GM19035 (cell line): ENCODE results near the gene RGS12.

Experiments used
- ATAC-seq: cut with Tn5 transposase; IDR thresholded peaks from one replicate; pipeline ENCODE4 v1.9.1; 2021; ENCODE audit not compliant: unreplicated experiment

Gene RGS12

GRCh38 chr4:3324093-3324815 lies 31.4 kb downstream of the RGS12 start:
- no peak for ATAC-seq

DNA sequence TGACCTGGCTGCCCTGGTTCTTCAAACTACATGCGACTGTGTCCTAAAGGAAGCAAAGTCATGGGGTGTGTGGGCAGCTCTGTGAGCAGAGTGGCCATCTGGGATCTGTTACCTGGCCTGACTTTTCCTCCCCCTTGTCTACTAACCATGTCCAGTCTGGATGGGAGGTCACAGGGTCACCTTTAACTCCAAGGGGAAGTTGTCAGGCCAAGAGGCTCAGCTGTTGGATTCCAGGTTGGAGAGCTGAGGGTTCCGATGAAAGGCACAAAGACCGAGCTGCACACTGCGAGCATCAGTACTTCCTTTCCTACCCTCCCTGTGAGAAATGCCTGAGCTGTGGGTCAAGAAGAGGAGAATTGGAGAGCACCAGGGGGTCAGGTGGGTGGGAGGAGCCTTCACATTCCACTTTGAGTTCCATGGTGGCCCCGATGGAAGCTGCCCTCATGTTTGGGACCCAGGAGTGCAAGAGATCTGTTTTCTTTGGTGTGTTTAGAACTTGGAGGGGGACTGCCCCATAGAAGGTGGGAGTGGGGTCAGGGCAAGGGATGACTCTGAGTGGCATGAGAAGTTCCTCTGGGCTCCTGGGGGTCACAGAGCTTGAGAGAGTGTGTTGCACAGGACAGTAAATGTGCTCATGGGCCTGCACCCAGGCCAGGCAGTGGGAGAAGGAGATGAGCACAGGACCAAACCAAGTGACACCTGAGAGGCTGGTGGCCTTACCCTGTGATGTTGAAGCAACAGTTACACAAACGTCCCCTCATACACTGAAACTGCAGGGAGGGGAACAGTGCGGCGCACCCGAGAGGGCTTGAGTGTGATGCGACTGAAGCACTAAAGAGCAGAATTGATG lies 36.2 kb downstream of the RGS12 start:
- ATAC-seq, result no peak

DNA sequence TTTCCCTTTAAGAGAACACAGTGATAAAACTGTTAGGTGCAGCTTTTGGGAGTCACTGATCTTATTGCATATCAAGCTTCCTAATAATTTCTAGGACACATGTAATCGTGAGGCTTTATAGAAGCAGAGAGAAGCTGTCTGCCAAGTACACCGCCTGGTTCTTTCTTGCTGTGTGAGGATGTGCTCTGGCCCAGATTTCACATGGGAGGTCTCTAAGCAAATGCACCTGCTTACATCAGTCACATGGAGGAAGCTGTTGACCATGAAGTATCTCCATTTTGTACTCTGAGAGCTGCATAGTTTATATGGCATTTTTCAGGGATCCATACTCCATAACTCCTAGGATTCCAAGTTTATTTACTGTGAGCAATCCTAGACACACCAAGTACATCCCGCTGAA lies 37.1 kb downstream of the RGS12 start:
- no peak for ATAC-seq

DNA sequence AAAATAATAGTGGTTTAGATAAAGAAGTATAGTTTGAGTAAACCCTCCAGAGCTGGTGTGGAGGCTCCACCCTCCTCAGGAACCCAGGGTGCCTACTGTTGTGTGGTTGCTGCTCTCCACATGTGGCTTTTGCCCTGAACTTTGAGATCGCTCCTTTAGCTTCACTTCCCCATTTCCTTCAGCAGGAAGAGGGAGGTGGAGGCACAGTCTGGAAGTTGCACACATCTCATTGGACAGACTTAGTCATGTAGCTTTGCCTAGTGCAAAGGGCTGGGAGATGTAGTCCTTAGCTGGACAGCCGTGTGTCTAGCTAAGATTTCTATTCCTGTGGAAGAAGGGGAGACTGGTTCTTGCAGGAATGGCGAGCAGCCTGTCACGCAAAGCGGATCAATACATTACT lies 37.9 kb downstream of the RGS12 start:
- no peak for ATAC-seq

GRCh38 chr4:3331511-3332394 lies 38.9 kb downstream of the RGS12 start:
- no peak for ATAC-seq

DNA sequence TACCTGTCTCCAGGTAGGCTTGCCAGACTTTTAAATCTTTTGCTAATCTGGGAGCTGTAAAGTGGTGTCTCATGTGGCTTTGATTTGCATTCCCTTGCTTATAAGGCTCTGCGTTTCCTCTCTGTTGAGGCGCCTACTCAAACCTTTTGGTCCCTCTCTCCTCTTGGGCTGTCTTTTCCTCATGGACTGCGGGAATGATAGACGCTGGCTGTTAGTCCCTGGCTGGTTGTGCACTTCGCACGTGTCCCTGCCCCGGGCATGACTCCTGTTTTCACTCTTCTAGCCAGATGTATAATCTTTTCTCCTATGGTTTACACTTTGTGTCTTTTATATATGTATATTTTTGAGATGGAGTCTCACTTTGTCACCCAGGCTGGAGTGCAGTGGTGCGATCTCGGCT lies 39.7 kb downstream of the RGS12 start:
- ATAC-seq, result no peak

DNA sequence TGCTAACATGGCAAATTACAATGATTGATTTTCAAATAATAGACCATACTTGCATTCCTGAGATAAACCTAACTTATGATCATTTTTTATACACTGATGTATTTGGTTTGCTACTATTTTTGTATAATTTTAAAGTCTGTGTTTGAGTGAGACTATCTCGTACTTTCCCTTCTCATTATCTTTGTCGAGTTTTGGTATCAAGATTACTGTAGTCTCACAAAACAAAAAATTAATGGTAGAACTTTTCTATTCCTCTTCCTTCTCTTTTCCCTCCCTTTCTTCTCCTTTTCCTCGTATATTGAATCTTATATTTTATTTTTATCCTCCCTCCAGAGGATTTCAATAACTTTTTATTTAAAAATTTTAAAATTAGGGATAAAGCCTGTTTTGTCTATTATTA lies 41.5 kb downstream of the RGS12 start:
- ATAC-seq, result no peak

DNA sequence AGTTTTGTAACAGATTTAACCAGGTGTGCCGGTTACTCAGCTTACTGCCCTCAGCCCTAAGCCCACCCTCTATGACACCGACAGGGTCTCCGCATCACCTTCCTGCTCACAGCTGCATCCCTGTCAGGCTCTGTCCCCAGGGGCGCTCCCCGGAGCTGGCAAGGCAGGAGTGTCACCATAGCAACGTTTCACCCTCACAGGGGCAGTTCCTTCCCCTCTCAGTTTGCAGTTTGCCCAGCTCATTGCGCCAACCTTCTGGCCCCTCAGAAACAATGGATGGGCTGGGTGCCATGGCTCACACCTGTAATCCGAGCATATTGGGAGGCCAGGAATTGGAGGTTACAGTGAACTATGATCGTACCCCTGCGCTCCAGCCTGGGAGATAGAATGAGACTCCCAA lies 42.6 kb downstream of the RGS12 start:
- no peak for ATAC-seq

DNA sequence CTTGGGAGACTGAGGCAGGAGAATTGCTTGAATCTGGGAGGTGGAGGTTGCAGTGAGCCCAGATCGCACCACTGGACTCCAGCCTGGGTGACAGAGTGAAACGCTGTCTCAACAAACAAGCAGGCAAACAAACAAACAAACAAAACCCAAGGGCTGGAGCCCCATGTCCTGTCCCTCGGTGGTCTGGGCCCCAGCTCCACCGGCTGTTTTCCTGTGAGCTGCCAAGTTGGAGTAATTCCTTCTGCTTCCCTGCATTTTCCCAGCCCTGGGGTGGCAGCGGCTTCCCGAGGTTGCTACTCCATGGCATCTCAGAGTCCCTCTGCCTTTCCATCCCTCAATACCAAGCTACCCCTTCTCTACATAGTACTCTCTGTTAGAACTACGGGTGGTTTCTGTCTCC lies 43.2 kb downstream of the RGS12 start:
- ATAC-seq, result no peak

GRCh38 chr4:3336382-3337356 lies 43.8 kb downstream of the RGS12 start:
- ATAC-seq, result no peak

- no peak for ATAC-seq
Observed at GRCh38 chr4:3337357-3337732, 44.5 kb downstream of the RGS12 start.

- no peak for ATAC-seq
Observed at GRCh38 chr4:3337811-3338210, 45.0 kb downstream of the RGS12 start.

DNA sequence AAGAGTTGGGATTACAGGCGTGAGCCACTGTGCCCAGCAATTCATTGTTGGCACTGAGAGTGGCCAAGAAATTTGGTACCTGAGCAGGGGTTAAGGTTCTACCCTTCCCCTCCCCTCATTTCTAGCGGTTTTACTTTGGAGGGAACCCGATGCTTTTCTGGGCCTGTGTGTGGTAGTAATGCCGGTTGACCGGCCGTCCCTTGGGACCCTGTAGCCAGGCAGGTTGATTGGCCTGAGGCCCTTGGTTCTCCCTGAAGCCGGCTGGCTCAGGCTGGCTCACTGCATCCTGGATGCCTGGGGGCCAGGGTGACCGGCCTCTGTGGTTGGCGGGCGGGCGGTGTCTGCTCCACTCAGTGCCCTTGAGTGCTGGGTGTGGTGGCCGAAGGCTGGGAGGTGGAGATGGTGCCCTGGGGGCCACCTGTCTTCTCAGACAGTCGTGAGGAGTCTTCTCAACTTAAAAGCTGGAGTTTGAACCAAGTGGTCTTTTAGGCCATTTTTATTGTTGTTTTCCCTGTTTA lies 45.6 kb downstream of the RGS12 start:
- ATAC-seq, result no peak

- ATAC-seq, result no peak
Observed at GRCh38 chr4:3338976-3339531, 46.2 kb downstream of the RGS12 start.

GRCh38 chr4:3339577-3339976 lies 46.8 kb downstream of the RGS12 start:
- no peak for ATAC-seq

DNA sequence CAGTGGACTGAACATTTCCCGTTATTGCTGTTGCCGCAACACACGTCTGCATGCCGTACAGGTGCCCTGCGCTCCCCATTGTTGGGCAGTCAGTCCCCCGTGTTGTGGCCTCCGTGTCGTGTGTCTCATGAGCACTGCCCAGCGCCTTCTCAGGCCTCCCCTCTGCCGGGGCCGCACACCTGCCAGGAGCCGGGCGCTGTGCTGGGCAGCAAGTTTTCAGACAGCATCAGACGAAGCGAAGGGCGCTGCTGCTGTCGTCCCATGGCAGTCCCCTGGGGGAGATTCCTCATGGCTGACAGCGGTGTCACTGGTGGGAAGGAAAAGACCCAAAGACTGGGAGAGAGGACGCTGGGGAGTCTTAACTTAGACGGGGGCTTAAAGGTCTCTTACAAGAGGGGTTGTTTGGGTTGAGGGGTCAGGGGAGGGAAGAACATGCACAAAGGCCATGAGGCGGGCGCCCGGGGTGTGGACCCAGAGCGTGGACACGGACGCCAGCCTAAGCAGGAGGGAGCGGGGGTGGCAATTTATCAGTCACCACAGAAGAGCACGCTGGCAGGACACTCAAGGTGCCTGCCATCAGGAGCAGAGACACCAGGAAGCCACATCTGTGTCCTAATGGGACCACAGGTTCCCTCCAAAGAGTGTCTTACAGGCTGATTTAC lies 47.3 kb downstream of the RGS12 start:
- no peak for ATAC-seq

DNA sequence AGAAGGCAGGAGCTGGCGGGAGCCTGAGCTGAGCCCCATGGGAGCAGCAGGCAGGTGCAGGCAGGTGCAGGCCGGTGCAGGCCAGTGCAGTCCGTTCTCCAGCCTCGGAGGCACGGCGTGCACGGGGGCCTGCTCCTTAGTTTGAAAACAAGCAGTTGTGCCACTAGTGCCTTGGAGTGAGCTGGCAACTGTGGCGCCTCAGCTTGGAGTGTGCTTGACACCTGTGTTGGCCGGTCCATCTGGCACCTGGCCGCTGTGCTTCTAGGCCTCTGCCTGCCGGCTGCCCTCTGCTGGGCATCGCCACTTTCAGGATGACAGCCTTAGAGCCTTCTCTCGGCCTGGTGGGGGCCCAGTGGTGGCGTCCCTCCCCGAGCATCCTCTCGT lies 47.9 kb downstream of the RGS12 start:
- ATAC-seq, result no peak

GRCh38 chr4:3341760-3342159 lies 48.9 kb downstream of the RGS12 start:
- no peak for ATAC-seq

- no peak for ATAC-seq
Observed at GRCh38 chr4:3342182-3342854, 49.5 kb downstream of the RGS12 start.
